DLD1 (cell line): ENCODE data around the gene BRIP1.
"Not testable (repeated sequence)": the region's sequence is repeated elsewhere in the genome, so short reads cannot be mapped to it uniquely, and the experiment has no call there.

Experiments used
- in situ Hi-C: cut with HindIII; loops from 2 replicates; pipeline ENCODE4 v1.10.0; 2017; ENCODE audit warnings: low sequenced_read_pairs

BRIP1 gene

DNA sequence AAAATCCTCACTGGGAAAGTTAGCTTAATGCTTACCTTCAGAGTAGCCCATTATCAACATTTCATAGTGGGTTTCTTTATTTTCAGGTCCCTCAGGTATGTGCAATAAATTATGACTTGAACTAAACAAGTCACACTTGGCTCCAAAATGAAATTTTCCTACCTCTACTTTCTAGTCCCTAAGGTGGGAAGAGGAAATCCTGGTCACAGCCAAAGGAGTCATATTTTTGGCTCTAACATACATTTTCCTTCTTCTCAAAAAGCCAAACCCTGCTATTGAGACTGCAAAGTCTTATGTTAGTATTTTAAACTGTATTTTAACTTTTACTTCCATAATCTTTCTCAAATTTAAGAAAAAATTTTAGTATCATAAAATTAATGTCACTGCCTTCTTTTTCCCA is 128.9 kb downstream of the BRIP1 start:
- in situ Hi-C loops: no loop called here

DNA sequence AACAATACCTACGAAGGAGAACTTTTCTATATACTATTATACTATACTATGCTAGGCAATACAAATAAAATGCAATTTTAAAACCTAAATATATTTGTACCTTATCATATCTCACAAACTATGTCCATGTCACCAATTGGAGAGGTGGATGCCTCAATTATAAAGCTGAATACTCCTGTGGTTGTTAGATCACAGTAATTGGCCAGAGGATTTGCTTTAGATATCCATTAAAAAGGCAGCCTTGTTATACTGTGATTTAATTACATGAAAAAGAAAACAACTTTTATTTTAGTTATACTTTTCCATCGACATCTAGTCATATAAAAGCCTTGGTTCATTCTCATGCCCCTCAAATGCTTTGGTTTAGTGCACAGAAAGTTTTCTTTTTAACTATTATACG is 129.3 kb downstream of the BRIP1 start:
- in situ Hi-C loops: no loop called here

DNA sequence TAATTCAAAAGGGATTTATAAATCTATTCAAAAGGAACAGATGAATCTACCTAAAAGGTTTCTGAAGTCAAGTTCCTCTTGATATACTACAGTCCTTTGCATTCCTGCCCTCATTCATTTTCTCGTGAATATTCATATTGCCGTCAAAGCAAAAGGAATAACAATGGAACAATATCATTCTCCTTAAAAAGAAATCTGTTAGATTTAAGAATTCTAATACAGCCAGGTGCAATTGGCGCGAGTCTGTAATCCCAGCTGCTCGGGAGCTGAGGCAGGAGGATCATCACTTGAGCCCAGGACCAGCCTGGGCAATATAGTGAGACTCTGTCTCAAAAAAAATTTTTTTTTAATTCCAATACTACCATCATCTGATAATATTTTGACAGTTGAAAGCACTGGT is 130.3 kb downstream of the BRIP1 start:
- in situ Hi-C loops: no loop called here

DNA sequence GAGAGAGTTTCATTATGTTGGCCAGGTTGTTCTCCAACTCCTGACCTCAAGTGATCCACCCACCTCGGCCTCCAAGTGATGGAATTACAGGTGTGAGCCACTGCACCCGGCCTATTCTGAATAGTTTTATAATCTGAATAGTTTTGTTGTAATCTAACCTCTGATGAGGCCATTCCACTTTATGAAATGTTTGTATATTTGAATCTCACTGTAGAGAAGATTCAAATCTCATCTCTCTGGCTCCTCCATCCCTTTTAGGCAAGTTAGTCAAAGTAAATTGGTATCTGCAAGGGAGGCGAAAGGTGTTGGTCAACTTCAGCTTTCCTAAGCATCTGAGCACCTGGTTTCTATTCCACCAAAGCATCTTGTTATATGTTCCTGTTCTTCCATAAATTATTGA is 131.2 kb downstream of the BRIP1 start:
- in situ Hi-C loops: no loop called here

DNA sequence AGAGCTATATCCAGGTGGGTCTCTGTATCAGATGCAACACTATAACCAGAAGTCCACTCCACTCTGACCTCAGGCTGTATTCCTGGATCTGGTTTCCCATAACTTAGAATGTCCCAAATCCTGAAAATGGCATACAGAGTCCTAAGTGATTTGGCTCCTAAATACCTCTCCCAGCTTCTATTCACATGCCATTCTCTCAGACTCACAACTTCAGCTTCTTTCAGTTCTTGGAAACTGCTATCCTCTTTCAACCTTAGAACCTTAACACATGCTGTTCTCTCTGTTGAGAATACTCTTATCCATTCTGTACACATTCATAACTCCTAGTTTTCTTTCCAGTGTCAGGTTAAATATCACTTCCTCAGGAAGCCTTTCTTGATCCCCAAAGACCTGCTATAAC is 132.0 kb downstream of the BRIP1 start:
- in situ Hi-C loops: no loop called here

DNA sequence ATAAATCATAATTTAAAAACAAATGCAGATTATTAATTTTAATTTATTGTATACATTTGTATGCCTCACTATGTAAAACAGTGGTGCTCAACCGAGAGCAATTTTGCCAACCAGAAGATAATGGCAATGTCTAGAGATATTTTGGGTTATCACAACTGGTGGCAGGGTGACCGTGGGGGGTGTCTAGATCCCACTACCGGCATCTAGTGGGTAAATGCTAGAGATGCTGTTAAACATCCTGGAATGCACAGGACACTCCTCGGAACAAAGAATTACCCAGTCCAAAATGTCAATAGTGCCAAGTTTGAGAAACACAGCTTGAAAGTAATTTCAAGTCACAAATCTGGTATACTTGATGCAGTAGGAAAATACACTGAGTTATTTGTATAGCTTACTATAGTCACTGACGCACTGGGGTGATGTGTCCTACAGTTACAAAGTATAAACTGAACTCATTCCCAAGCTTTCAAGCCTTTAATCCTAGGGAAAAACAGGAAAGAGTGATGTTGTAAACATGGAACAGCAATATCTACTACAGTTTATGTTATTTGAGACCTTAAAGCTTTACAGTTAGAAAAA is 133.5 kb downstream of the BRIP1 start:
- in situ Hi-C loops: no loop called here

DNA sequence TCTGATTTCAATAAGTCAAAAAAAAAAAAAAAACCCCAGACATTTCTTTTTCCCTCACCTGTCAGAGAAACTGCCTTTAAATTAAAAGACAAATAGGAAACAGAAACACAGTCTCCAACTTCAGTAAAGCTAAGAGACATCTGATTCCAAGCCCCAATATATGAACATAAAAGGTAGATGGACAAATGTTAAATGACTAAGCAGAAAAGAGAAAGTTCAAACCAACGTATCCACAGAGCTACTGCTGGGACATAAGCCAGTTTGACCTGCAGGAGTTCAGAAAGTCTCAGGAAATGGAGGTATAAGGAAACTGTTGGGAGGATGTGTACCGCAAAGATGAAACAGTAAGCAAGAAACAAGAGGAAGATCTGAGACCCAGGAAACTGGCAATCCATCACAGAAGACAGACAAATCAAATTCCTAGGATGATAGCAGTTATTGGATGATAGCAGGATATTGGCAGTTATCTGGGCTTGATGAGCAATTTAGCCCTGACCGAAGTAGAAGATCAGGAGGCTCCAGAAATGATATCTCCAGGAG is 135.0 kb downstream of the BRIP1 start:
- in situ Hi-C loops: no loop called here

DNA sequence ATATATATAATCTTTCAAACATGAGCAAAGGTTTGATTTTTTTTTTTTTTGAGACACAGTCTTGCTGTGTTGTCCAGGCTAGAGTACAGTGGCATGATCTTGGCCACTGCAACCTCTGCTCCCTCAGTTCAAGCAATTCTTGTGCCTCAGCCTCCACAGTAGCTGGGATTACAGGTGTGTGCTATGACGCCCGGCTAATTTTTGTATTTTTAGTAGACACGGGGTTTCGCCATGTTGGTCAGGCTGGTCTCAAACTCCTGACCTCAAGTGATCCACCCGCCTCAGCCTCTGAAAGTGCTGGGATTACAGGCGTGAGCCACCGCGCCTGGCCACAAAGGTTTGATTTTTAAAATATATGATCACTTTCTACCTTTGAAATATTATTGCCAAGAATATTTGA is 135.5 kb downstream of the BRIP1 start:
- in situ Hi-C loops: not testable (repeated sequence)

DNA sequence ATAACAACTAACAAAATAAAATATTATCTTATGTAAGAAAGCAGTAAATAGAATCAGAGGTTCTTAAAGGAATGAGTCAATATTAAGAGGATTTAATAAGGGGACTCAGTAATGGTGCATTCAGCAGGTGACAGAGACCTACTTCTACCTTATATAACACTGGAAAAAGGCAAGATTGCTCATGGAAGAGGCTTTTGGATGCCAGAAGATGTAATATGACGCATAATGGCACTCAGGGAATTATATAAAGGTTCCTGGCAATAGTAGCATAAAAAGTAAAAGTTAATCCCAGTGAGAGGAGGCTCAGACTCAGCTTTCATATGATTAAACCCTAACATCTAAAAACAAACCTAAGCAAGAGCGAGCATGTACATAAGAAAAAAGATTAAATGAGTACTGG is 136.4 kb downstream of the BRIP1 start:
- in situ Hi-C loops: no loop called here

DNA sequence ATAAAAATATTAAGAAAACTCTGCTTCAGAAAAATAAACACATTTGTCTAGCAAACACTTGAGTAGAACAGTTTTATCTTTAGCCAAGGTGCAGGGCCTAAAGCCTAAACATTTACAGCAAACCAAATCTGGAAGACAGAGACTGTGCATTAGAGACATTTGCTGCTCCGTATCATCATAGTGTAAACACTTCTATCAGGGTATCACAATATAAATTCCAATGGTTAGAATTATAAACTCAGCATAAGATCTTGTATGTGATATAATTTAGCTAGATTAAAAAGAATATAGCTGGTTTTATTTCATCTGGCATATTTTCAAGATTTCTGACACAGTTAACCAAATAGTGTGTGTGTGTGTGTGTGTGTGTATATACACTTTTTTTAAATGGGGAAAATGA is 138.6 kb downstream of the BRIP1 start:
- in situ Hi-C loops: no loop called here

DNA sequence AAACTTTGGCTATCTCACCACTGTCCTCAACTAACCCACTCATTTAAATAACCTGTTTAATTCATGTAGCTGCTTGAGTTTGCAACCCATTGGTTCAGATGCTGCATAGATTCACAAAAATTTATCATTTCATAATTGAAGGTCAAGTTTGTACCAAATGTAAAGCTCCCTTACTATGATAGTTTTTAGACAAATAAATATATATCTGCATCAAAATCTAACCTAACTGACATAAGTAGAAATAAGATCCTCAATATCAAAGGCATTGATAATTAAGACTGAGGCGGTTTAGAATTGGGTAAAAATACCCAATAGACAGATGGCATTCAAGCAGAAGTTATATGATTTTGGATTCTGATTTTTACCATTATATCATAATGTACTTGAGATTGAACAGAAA is 139.4 kb downstream of the BRIP1 start:
- in situ Hi-C loops: no loop called here

DNA sequence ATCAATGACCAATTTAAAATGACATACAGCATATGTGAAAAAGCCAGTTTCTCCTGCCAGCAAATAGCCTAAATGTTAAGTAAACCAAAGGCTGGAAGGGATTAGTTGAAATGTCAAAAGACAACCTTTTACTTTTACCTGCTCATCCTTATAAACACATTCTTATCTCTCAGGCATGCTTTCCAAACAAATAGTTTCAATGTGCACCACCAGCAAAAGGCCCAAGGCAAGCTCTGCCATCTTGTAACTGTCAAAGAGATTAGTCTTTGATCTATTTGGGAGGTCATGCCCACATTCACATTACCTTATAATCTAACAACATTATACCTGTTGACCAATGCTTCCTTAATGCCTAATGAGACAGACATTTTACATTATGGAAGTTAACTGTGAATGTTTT is 140.1 kb downstream of the BRIP1 start:
- in situ Hi-C loops: no loop called here

DNA sequence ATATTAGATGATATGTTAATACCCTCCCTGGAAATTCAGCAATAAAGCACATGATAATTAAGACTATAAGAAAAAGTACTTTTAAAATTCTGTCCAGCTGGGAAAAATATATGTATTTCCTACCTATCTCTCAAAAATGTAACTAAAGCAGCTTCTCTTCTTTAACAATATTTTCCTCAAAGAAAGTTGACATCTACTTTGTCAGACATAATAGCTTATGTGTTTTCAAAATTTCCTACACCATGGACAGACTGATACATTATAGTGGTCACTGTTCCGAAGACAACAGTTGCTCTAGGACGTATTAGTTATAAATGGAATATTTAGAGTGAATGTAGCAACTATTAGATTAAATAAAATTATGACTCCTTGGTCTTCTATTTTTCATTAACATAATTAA is 140.9 kb downstream of the BRIP1 start:
- in situ Hi-C loops: no loop called here

DNA sequence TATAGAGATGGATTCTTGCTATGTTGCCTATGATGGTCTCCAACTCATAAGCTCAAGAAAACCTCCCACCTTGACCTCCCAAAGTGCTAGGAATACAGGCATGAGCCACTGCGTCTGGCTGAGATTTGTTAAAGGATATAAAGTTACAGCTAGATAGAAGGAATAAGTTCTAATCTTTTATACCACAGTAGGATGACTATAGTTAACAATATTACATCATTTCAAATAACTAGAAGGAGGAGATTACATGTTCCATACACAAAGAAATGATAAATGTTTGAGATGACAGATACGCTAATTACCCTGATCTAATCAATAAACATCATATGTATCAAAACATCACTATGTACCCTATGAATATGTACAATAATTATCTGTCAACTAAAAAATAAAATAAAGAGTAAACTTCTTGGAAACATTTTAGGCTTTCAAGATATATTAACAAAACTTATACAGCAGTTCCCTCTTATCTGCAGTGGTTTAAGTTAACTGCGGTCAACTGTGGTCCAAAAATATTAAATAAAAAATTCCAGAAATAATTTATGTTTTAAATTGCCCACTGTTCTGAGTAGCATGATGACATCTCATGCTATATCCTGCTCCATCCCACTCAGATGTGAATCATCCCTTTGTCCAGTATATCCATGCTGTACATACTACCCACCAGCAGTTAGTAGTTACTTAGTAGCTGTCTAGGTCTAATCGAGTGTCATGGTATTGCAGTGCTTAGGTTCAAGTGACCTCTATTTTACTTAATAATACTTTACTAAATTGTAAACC is 143.1 kb downstream of the BRIP1 start:
- in situ Hi-C loops: no loop called here

DNA sequence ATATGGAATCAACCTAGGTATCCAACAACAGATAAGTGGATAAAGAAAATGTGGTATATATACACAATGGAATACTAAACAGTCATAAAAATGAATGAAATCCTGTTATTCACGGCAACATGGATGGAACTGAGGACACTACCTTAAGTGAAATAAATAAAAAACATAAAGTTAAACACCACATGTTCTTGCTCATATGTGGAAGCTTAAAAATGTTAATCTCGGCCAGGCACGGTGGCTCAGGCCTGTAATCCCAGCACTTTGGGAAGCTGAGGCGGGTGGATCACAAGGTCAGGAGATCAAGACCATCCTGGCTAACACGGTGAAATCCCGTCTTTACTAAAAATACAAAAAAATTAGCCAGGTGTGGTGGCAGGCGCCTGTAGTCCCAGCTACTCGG is 144.1 kb downstream of the BRIP1 start:
- in situ Hi-C loops: not testable (repeated sequence)

DNA sequence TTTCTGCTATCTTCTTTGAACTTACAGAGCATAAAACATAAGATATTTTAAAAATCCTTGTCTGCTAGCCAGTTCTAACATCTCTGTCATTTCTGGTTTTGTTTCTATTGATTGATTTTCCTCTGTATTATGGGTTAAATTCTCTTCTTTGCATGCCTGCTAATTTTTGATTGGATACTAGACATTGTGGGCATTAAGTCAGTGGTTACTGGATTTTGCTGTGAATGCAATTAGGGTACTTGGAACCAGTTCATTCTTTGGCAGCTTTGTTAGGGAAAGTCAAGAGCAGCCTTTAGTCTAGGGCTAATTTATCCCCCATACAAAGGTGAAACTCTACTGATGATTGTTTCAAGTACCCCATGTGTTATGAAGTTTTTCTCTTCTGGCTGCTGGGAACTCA is 145.3 kb downstream of the BRIP1 start:
- in situ Hi-C loops: no loop called here

DNA sequence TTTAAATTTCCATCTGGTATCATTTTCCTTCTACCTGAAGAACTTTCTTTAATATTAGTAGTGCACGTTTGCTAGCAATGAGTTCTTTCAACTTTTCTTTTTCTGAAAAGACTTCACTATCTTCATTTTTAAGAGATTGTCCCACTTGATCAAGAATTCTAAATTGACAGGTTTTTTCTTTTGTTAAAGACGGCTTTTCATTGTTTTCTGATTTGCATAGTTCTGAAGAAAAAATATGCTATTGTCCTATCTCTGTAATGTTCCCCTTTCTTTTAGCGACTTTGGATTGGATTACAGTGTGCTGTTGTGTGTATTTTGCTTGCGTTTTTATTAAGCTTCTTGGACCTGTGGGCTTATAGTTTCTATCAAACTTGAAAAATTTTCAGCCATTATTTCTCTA is 146.0 kb downstream of the BRIP1 start:
- in situ Hi-C loops: no loop called here

DNA sequence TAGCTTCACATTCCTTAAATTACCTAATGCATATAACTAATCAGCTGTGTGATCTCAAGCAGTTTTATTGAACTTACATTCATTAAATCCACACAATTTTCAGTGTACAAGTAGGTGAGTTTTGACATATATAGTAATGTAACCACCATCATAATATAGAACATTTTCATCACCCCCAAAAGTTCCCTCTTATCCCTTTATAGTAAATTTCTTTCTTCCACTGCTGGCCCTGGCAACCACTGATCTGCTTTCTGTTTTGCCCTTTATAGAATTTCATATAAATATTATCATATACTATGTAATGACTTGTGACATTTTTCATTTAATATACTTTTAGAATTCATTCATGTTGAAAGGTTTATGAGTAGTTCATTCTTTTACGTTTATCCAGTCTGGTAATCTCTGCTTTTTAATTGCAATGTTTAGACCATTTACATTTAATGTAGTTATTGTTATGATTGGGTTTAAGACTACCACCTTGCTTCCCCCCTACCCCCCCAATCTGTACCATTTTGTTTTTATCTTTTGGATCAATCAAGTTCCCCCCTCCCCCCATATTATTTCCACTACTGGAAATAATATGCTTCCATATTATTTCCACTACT is 147.0 kb downstream of the BRIP1 start:
- in situ Hi-C loops: no loop called here

DNA sequence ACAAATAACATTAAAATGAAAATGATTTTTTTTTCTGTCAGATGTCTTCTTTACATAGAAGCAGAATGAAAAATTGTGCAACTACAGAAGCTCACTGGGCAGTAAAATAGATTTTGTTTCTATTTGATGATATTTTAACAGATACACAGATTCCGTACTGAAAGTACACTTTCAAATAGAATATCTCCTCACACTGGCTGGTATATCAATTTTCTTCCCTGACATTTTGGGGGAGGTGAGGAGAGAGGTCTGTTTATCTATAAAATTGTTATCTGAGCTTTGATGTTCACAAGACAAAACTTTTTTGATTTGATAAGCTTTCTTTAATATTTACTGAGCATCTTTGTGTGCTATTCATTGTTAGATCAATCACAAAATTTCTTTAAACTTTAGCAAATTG is 148.0 kb downstream of the BRIP1 start:
- in situ Hi-C loops: no loop called here

DNA sequence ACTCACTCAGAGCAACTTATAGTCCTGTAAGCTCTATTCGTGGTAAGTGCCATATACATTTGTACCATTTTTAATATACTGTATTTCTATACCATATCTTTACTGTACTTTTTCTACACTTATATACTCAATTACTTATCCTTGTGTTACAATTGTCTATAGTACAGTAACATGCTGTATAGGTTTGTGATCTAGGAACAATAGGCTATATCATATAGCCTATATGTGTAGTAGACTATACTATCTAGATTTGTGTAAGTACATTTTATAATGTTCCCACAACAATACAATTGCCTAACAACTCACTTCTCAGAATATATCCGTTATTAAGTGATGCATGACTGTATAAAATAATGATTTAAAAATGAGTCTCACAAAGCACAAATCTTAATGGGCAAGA is 149.0 kb downstream of the BRIP1 start:
- in situ Hi-C loops: no loop called here

DNA sequence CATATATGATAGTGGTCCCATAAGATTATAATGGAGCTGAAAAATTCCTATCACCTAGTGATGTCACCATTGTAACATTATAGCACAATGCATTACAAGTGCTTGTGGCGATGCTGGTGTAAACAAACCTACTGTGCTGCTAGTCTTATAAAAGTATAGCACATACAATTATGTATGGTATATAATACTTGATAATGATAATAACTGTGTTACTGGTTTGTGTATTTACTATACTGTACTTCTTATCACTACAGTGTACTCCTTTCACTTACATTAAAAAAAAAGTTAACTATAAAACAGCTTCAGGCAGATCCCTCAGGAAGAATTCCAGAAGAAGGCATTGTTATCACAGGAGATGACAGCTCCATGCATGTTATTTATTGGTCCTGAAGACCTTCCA is 150.3 kb downstream of the BRIP1 start:
- in situ Hi-C loops: no loop called here

DNA sequence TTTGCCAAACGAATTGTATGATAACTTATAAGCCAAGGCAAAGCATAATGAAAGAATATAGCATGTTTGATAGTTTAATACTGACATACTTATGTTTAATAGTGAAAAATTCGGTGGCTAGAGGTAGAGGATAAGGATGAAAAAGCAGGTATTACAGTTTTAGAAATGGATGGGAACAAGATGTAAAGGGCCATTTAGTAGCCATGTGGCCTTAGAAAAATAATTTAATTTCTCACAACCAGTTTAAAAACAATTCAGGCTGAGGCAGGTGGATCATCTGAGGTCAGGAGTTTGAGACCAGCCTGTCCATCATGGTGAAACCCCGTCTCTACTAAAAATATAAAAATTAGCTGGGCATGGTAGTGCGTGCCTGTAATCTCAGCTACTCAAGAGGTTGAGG is 152.8 kb downstream of the BRIP1 start:
- in situ Hi-C loops: no loop called here
